Adipocyte (in vitro differentiated cells): ENCODE measurements around the gene PPARGC1A.
A peak's percentile ranks its signal among the peaks of the same experiment; 100 is the strongest.

Experiments used
- DNase-seq: peaks from one replicate; pipeline ENCODE4 v3.0.0-alpha.2; 2015; ENCODE audit warnings: low read depth
- H3K27me3 ChIP-seq: replicated peaks from 2 replicates; pipeline ENCODE4 v1.7.0; 2013; ENCODE audit warnings: mild to moderate bottlenecking, low read length, moderate library complexity; ENCODE audit not compliant: control insufficient read depth, insufficient read depth
- H3K36me3 ChIP-seq: 2 replicates; pipeline ENCODE4 v1.7.0; 2013; ENCODE audit warnings: low read length, mild to moderate bottlenecking, moderate library complexity; ENCODE audit not compliant: control insufficient read depth, insufficient read depth, severe bottlenecking
- H3K4me1 ChIP-seq: 2 replicates; pipeline ENCODE4 v1.7.0; 2013; ENCODE audit warnings: mild to moderate bottlenecking, low read length, moderate library complexity; ENCODE audit not compliant: control insufficient read depth, insufficient read depth
- H3K4me3 ChIP-seq: 2 replicates; pipeline ENCODE4 v1.7.0; 2013; ENCODE audit warnings: mild to moderate bottlenecking, low read length, moderate library complexity
- H3K9ac ChIP-seq: 2 replicates; pipeline ENCODE4 v1.7.0; 2013; ENCODE audit warnings: mild to moderate bottlenecking, low read length, moderate library complexity
- H3K9me3 ChIP-seq: 2 replicates; pipeline ENCODE4 v1.7.0; 2013; ENCODE audit warnings: mild to moderate bottlenecking, low read length, moderate library complexity; ENCODE audit not compliant: control insufficient read depth

The PPARGC1A gene

GRCh38 chr4:23887989-23888388 is 1.9 kb downstream of the PPARGC1A start:
- no peak for DNase-seq
- Histone ChIP-seq H3K9me3 (no peaks in the 10 kb centered on the region), H3K27me3 (no peaks in the 10 kb centered on the region), H3K36me3 (no peaks in the 10 kb centered on the region), H3K4me1 (peaks cover 60% of the 10 kb centered on the region), H3K4me3 (peak overlapping the region; percentile 88), H3K9ac (peak overlapping the region; percentile 93)

- no peak for DNase-seq
- Histone ChIP-seq H3K9me3 (no peaks in the 10 kb centered on the region), H3K4me1 (peaks cover 66% of the 10 kb centered on the region), H3K36me3 (peaks cover 6% of the 10 kb centered on the region), H3K4me3 (peak overlapping the region; percentile 88), H3K27me3 (no peaks in the 10 kb centered on the region), H3K9ac (peak overlapping the region; percentile 93)
These were observed 2.7 kb downstream of the PPARGC1A start for GRCh38 chr4:23887173-23887572.

GRCh38 chr4:23885943-23886590 is 3.8 kb downstream of the PPARGC1A start:
- peak overlapping the region; percentile 88 for H3K4me3 ChIP-seq
- H3K27me3 ChIP-seq, result no peaks in the 10 kb centered on the region
- no peaks in the 10 kb centered on the region for H3K9me3 ChIP-seq
- no peak overlapping the region for H3K9ac ChIP-seq
- H3K4me1 ChIP-seq, result peaks cover 70% of the 10 kb centered on the region
- peaks cover 12% of the 10 kb centered on the region for H3K36me3 ChIP-seq
- no peak for DNase-seq

GRCh38 chr4:23884741-23885140 is 5.1 kb downstream of the PPARGC1A start:
- H3K4me3 ChIP-seq, result peak overlapping the region; percentile 12
- H3K4me1 ChIP-seq, result peaks cover 67% of the 10 kb centered on the region
- H3K27me3 ChIP-seq, result no peaks in the 10 kb centered on the region
- H3K36me3 ChIP-seq, result peaks cover 12% of the 10 kb centered on the region
- DNase-seq, result no peak
- no peaks in the 10 kb centered on the region for H3K9me3 ChIP-seq
- peak overlapping the region; percentile 39 for H3K9ac ChIP-seq

- Histone ChIP-seq H3K27me3 (no peaks in the 10 kb centered on the region), H3K9me3 (no peaks in the 10 kb centered on the region), H3K36me3 (peaks cover 12% of the 10 kb centered on the region), H3K4me1 (peaks cover 62% of the 10 kb centered on the region), H3K4me3 (peak overlapping the region; percentile 12), H3K9ac (no peak overlapping the region)
- no peak for DNase-seq
These were observed 5.6 kb downstream of the PPARGC1A start for GRCh38 chr4:23884261-23884660.

GRCh38 chr4:23882976-23883531 is 6.8 kb downstream of the PPARGC1A start:
- DNase-seq, result no peak
- Histone ChIP-seq H3K27me3 (no peaks in the 10 kb centered on the region), H3K36me3 (peaks cover 12% of the 10 kb centered on the region), H3K9ac (no peak overlapping the region), H3K9me3 (no peaks in the 10 kb centered on the region), H3K4me1 (peaks cover 64% of the 10 kb centered on the region), H3K4me3 (no peak overlapping the region)

GRCh38 chr4:23881674-23882337 is 8.0 kb downstream of the PPARGC1A start:
- H3K27me3 ChIP-seq, result no peaks in the 10 kb centered on the region
- H3K9ac ChIP-seq, result no peak overlapping the region
- no peak overlapping the region for H3K4me3 ChIP-seq
- H3K9me3 ChIP-seq, result no peaks in the 10 kb centered on the region
- peaks cover 12% of the 10 kb centered on the region for H3K36me3 ChIP-seq
- DNase-seq, result no peak
- H3K4me1 ChIP-seq, result peaks cover 60% of the 10 kb centered on the region

GRCh38 chr4:23881052-23881501 is 8.8 kb downstream of the PPARGC1A start:
- Histone ChIP-seq H3K9me3 (no peaks in the 10 kb centered on the region), H3K9ac (no peak overlapping the region), H3K4me3 (no peak overlapping the region), H3K36me3 (peaks cover 12% of the 10 kb centered on the region), H3K27me3 (no peaks in the 10 kb centered on the region), H3K4me1 (peaks cover 54% of the 10 kb centered on the region)
- DNase-seq, result no peak

GRCh38 chr4:23878912-23879732 is 10.7 kb downstream of the PPARGC1A start:
- no peak for DNase-seq
- Histone ChIP-seq H3K9ac (no peak overlapping the region), H3K4me3 (no peak overlapping the region), H3K36me3 (peaks cover 26% of the 10 kb centered on the region), H3K9me3 (no peaks in the 10 kb centered on the region), H3K27me3 (no peaks in the 10 kb centered on the region), H3K4me1 (peaks cover 42% of the 10 kb centered on the region)

- Histone ChIP-seq H3K27me3 (no peaks in the 10 kb centered on the region), H3K4me3 (no peak overlapping the region)
These were observed 11.5 kb downstream of the PPARGC1A start for GRCh38 chr4:23878246-23878891.

More at GRCh38 chr4:23878246-23878891, 11.5 kb downstream of the PPARGC1A start:
- DNase-seq, result no peak
- Histone ChIP-seq H3K36me3 (peaks cover 29% of the 10 kb centered on the region), H3K9ac (no peak overlapping the region), H3K4me1 (peaks cover 44% of the 10 kb centered on the region), H3K9me3 (no peaks in the 10 kb centered on the region)
